Activated CD4-positive, alpha-beta T cell treated with anti-CD3 and anti-CD28 coated beads, Interleukin-2, amount 50 U/mL, for 4 hours (primary cell): Measurements from ENCODE around the gene IDH3B.
"Not testable (repeated sequence)": the region's sequence is repeated elsewhere in the genome, so short reads cannot be mapped to it uniquely, and the experiment has no call there.

Experiments used
- DNase-seq, 2 experiments: peaks; one replicate each; pipeline ENCODE4 v3.0.0-alpha.2; 2020

Gene IDH3B

GRCh38 chr20:2663887-2664719 lies at the start of gene IDH3B:
IDH3B (minus strand) TSS chr20:2664216; CDS start chr20:2664188, 28 bp downstream.
- DNase-seq = peak; percentile 85 to 86

GRCh38 chr20:2713285-2713684 lies 49.3 kb upstream of the IDH3B start:
- no peak for DNase-seq

DNA sequence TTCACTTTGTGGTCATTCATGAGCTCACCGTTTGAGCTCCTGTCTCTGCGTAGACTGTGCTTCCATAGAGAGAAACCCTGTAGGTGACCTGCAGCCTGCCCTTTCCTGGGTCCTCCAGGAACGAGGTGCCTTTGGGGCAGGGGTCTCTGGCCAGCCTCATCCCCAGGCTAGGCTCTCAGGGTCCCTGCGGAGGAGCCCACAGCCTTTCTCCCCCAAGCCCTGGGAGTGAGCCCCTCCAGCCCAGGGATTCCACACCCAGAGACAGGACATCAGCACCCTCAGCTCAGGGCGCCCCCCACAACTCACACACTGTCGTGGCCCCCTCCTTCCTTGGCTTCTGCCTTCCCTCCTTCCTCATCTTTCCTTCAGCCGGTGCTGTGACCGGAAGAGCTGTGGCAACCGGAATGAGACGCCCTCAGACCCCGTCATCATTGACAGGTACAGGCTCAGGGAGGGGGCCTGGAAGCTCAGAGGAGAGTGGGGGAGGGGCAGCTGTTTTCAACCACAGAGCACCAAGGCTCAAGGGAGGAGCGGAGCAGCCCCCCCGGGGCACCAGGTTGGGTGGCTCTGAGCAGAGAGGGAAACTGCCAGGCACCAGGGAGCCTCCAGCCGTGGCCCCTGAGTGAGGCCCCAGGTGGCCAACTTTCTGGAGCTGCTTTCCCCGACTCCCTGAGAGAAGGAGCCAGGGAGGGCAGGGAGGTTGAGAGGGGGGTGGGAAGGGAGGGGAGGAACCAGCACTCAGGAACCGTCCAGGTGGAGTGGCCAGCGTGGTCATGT lies 45.4 kb upstream of the IDH3B start:
- no peak for DNase-seq

DNA sequence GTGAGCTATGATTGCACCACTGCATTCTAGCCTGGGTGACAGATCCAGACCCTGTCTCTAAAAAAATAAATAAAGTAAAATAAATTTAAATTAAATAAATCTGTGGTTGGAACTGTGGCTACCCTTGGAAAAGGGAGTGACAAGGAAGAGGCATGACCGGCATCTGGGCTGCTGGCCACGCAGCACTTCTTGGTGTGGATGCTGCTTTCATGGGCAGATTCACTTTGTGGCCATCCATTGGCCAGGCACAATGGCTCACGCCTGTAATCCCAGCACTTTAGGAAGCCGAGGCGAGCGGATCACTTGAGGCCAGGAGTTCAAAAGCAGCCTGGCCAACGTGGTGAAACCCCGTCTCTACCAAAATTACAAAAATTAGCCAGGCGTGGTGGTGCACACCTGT lies 44.6 kb upstream of the IDH3B start:
- no peak for DNase-seq

DNA sequence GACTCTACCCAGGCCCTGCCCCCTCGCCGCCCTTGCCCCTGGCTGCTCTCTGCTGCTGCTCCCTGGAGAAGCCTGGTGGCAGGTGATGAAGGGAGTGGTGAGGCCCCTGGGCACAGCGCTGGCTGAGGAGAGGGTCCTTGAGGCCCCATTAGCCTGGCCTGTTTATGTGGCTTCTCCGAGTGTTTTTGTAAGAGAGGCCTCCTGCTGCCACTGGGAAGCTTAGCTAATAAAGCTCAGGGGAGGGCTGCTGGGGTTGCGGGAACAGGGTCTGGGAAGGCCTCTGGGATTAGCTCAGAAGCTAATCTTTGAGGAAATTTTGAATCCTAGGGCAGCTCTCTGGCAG lies 44.0 kb upstream of the IDH3B start:
- DNase-seq = no peak

GRCh38 chr20:2707353-2708072 lies 43.5 kb upstream of the IDH3B start:
- DNase-seq = no peak

DNA sequence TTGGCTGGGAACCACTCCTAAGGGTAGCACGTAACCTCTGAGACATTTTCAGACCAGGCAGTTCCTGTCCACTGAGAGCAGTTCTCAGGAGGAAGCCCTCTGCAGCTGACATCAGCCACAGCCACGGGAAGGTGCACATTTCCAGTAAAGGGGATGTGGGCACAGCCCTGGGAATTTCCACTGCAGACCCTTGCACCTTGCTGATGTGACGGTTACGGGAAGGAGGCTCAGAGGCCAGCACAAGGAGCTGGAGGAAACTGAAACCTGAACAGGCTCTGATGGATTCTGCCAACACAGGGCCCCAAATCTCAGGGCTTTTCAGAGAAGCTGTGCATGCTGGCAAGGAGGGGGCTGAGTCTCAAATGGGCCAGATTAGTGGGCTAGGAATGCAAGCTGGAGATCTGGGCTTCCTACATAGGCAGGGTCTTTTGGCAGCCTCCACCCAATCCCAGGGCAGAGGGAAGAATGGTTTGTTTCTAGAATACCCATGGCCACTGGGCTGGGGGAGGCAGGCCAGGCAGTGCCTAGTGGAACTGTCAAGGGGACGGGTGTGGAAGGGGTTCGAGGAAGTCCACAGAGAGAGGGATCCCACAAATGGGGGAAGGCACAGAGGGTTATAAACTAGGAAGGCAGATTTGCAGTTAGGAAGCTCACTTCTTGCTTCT lies 42.8 kb upstream of the IDH3B start:
- no peak for DNase-seq

- no peak for DNase-seq
These were observed 42.1 kb upstream of the IDH3B start for GRCh38 chr20:2705931-2706645.

DNA sequence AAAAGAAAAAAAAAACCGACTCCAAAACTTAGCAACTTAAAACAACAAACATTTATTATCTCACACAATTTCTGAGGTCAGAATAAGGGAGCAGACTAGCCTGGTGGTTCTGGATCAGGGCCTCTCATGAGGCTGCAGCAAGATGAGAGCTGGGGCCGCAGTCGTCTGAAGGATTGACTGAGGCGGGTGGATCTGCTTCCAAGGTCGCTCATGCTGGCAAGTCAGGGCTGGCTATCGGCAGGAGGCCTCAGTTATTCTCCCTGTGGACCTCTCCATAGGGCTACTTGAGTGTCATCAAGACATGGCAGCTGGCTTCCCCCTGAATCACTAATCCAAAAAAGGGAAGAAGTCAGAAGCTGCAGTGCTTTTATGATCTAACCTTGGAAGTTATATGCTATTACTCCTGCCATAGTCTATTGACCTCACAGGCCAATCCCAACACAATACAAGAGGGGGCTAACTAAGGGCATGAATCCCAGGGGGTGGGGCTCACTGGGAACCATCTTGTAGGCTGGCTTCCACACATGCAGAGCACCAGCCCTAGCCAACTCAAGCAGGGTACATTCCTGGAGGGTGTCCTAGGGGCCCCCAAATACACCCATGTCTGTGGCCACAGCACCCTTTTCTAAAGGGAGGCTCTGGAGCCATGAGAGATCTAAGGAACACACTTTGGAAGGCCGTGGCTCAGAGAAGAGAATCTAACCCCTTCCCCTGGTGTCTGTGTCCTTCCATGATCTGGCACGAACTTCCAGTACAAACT lies 39.9 kb upstream of the IDH3B start:
- DNase-seq = no peak

- no peak for DNase-seq
These were observed 37.7 kb upstream of the IDH3B start for GRCh38 chr20:2701671-2702081.

DNA sequence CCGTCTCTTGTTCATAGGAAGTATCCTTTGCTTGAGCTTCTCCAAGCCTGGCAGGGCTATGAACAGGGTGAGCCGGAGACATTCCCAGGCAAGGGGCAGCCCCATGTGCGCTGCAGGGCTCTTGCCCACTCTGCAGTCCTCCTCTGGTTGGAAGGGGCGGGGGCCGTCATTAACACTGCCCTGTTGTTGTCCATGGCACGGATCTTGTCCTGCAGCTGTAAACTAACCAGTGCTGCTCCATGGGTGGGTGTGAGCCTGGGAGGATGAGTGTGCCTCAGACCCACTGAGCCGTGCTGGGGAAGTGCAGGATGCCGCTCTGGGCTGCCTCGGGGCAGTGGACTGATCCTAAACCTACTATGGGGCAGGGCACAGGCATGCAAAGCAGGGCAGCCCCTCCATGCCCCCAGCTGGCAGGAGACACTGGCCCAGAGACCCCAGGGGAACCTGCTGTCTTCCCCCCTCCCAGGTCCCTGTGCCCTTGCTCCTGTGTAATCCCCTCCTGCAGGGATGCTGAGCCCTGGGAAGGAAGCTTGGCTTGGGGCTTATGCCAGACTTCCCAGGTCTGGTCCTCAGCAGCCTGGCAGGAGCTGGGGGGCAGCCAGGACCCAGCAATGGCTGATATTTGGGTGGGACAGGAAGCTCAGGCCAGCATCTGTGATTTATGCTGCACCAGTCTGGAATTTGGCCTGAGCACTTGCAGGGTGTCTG lies 37.1 kb upstream of the IDH3B start:
- DNase-seq = no peak

- DNase-seq = no peak
These were observed 35.9 kb upstream of the IDH3B start for GRCh38 chr20:2699775-2700413.

GRCh38 chr20:2698912-2699311 lies 34.9 kb upstream of the IDH3B start:
- DNase-seq = no peak

- DNase-seq = no peak
These were observed 34.3 kb upstream of the IDH3B start for GRCh38 chr20:2698186-2698817.

- no peak for DNase-seq
These were observed 33.8 kb upstream of the IDH3B start for GRCh38 chr20:2697768-2698167.

DNA sequence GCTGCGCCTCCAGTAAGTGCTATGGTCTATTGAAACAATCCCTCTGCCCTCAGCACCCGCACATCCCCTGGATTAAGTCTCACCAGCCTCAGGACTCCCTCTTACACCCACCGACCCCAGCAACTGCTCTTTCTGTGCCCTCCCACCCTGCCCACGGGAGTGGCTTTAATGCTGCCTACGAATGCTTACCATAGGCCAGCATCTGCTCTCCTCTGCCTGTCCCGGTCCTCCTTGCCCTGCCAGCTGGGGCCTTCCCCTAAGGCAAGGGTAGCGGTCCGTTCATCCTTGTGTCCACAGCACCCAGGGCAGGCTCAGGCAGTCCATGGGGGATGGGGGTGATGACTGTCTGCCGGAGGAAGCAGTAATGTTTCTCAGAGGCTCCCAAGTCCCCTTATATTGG lies 32.6 kb upstream of the IDH3B start:
- no peak for DNase-seq

- not testable (repeated sequence) for DNase-seq
These were observed 32.0 kb upstream of the IDH3B start for GRCh38 chr20:2695984-2696525.

- DNase-seq = no peak
These were observed 31.4 kb upstream of the IDH3B start for GRCh38 chr20:2695206-2695983.

DNA sequence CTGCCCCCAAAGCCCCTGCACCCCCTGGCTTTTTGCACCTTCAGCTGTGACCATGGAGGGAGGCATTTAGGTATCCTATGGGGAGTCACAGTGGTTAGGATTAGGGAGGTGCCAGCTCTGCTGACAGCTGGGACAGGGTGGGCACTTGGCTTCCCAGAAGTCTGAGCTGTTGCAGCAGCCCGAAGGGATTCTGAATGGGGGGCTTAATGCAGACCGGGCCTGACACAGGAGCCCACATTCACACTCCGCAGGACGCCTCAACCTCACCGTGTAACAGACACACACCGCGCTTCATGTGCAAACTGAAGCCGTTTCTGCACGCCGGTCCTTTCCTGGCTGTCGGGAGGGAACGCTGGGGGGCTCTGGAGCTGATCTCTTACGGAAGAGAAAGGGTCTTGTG lies 30.5 kb upstream of the IDH3B start:
- DNase-seq = no peak
